OCI-LY3 (cell line): Measurements from ENCODE around the gene PGA4.
"Not testable (repeated sequence)": the region's sequence is repeated elsewhere in the genome, so short reads cannot be mapped to it uniquely, and the experiment has no call there.

Experiments
- CTCF ChIP-seq: fragments of 200-600, 300-600 bp; sonication (generic); IDR thresholded peaks from 2 replicates; pipeline ENCODE4 v1.5.1; 2014; ENCODE audit warnings: antibody characterized with exemption, low read length, low read depth
- EZH2phosphoT487 ChIP-seq: fragments of 200-600 bp; shearing (Covaris generic); IDR thresholded peaks from 2 replicates; pipeline ENCODE4 v1.6.1; 2018; ENCODE audit warnings: antibody characterized with exemption, mixed run types, low read depth

- not testable (repeated sequence) for TF ChIP-seq CTCF, EZH2phosphoT487
Measured at GRCh38 chr11:61231033-61231432, 8.9 kb downstream of the PGA4 start.
